ENCODE measurements around the gene SLC31A1. TPM values are rescaled to one million over a fixed set of nuclear protein-coding genes. Genes with fewer than 3 reads are reported as not detected.
"Not testable (repeated sequence)": the region's sequence is repeated elsewhere in the genome, so short reads cannot be mapped to it uniquely, and the experiment has no call there.

The SLC31A1 gene
- total RNA-seq, 1 donor from 2014 or later, result 22.6 TPM

- no peak for DNase-seq (ENCODE audit: low spot score in 2 of 2, unreplicated experiment in 2 of 2)
- Mint-ChIP-seq H3K4me3 (no peak overlapping the region), H3K27ac (no peak overlapping the region), H3K4me1 (peaks cover 13% of the 10 kb centered on the region), H3K36me3 (peaks cover 6% of the 10 kb centered on the region), H3K27me3 (ENCODE audit: low read depth) (no peaks in the 10 kb centered on the region), H3K9me3 (no peaks in the 10 kb centered on the region)
- no peak for TF ChIP-seq CTCF (IDR thresholded peaks at IDR 0.05; ENCODE audit: unreplicated experiment)
These were observed 6.1 kb downstream of the SLC31A1 start for GRCh38 chr9:113227436-113227835.

GRCh38 chr9:113228130-113228665 is 6.9 kb downstream of the SLC31A1 start:
- no peak for DNase-seq (ENCODE audit: low spot score in 2 of 2, unreplicated experiment in 2 of 2)

GRCh38 chr9:113231701-113232100 is 10.4 kb downstream of the SLC31A1 start:
- no peak for DNase-seq (ENCODE audit: low spot score in 2 of 2, unreplicated experiment in 2 of 2)
- no peak overlapping the region for H3K27ac Mint-ChIP-seq
- H3K9me3 Mint-ChIP-seq, result no peaks in the 10 kb centered on the region
- TF ChIP-seq CTCF (IDR thresholded peaks at IDR 0.05; ENCODE audit: unreplicated experiment), result no peak
- H3K27me3 Mint-ChIP-seq (ENCODE audit: low read depth), result no peaks in the 10 kb centered on the region
- peaks cover 3% of the 10 kb centered on the region for H3K4me1 Mint-ChIP-seq
- no peak overlapping the region for H3K4me3 Mint-ChIP-seq
- H3K36me3 Mint-ChIP-seq, result no peaks in the 10 kb centered on the region

More at GRCh38 chr9:113228130-113228665, 6.9 kb downstream of the SLC31A1 start:
- no peaks in the 10 kb centered on the region for H3K27me3 Mint-ChIP-seq (ENCODE audit: low read depth)
- no peak for TF ChIP-seq CTCF (IDR thresholded peaks at IDR 0.05; ENCODE audit: unreplicated experiment)
- peaks cover 6% of the 10 kb centered on the region for H3K36me3 Mint-ChIP-seq
- H3K9me3 Mint-ChIP-seq, result no peaks in the 10 kb centered on the region
- H3K4me1 Mint-ChIP-seq, result peaks cover 8% of the 10 kb centered on the region
- H3K4me3 Mint-ChIP-seq, result no peak overlapping the region
- H3K27ac Mint-ChIP-seq, result no peak overlapping the region

- H3K4me3 Mint-ChIP-seq; DNase-seq (ENCODE audit: low spot score in 2 of 2, unreplicated experiment in 2 of 2); H3K9me3 Mint-ChIP-seq; H3K27me3 Mint-ChIP-seq (ENCODE audit: low read depth); H3K36me3 Mint-ChIP-seq; H3K27ac Mint-ChIP-seq: not testable (repeated sequence)
- peaks cover 10% of the 10 kb centered on the region for H3K4me1 Mint-ChIP-seq
These were observed 14.4 kb downstream of the SLC31A1 start for GRCh38 chr9:113235701-113236255.

GRCh38 chr9:113237026-113237425 is 15.7 kb downstream of the SLC31A1 start:
- H3K4me1 Mint-ChIP-seq, result peaks cover 15% of the 10 kb centered on the region
- no peak overlapping the region for H3K4me3 Mint-ChIP-seq
- H3K27me3 Mint-ChIP-seq (ENCODE audit: low read depth), result no peaks in the 10 kb centered on the region
- no peaks in the 10 kb centered on the region for H3K9me3 Mint-ChIP-seq
- H3K36me3 Mint-ChIP-seq, result no peaks in the 10 kb centered on the region
- no peak for TF ChIP-seq CTCF (IDR thresholded peaks at IDR 0.05; ENCODE audit: unreplicated experiment)
- DNase-seq (ENCODE audit: low spot score in 2 of 2, unreplicated experiment in 2 of 2), result no peak
- H3K27ac Mint-ChIP-seq, result no peak overlapping the region

GRCh38 chr9:113238202-113238858 is 17.0 kb downstream of the SLC31A1 start:
- Mint-ChIP-seq H3K36me3 (no peaks in the 10 kb centered on the region), H3K27ac (no peak overlapping the region), H3K4me3 (no peak overlapping the region), H3K27me3 (ENCODE audit: low read depth) (no peaks in the 10 kb centered on the region), H3K4me1 (peaks cover 13% of the 10 kb centered on the region), H3K9me3 (no peaks in the 10 kb centered on the region)
- DNase-seq (ENCODE audit: low spot score in 2 of 2, unreplicated experiment in 2 of 2), result no peak
- no peak for TF ChIP-seq CTCF (IDR thresholded peaks at IDR 0.05; ENCODE audit: unreplicated experiment)

Data from mesothelial cell of epicardium (in vitro differentiated cells).